Coronary artery (tissue), 2 donors: ENCODE measurements around the gene KIF21B.
A peak's percentile ranks its signal among the peaks of the same experiment; 100 is the strongest.

ENCODE experiments used
- DNase-seq: peaks from one replicate; pipeline ENCODE4 v3.0.0-alpha.2; 2017; ENCODE audit warnings: low spot score
- H3K27ac ChIP-seq, 2 donors: fragments of 200-600 bp; sonication (generic); one replicate each; pipeline ENCODE4 v1.5.1; 2016 to 2019
- H3K4me3 ChIP-seq: fragments of 200-600 bp; sonication (generic); 2 replicates; pipeline ENCODE4 v1.5.1; 2016; ENCODE audit warnings: mild to moderate bottlenecking, moderate library complexity
- TF ChIP-seq, protein P1 (sequence below): fragments of 200-600 bp; sonication (generic); IDR thresholded peaks from one replicate; pipeline ENCODE4 v1.5.1; 2019; ENCODE audit warnings: antibody characterized with exemption

The KIF21B gene

DNA sequence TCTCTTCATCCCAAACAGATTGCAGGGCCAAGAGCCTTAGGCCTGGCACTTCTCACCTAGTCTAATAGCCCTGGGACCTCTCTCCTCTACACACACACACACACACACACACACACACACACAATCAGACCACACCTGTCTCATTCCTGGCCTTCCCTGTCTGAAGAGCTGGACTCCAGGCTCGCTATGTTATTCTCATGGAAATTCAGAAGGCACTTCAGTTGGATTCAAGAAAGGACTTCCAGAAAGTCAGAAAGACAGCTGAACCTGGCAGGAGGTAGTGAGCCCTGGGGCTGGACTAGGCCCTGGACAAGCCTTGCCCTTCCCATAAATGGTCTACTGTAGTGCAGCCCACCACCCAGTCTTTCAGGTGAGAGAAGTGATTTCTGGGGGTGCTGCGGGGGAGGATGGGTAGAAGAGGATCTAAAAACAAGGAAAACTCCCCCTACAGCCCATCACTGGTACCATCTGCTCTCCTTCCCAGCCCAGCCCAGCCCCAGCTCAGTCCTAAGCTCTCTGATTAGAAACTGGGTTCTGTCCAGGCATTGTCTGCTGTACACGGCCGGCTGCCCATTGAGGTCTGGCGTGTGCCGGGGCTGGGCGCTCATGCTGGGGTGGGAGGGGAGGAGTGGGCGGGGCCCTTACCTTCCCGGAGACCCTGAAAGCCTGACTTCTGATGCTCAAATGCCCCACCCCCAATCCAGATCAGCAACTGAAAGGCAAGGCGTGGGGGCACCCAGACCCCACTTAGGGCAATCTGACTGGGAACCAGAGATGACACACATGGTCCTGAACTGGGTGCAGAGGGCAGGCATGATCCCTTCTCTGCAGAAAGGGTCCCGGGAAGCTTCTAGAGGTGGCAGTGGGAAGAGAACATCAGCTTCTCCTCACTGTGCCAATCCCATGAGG, 2.5 kb downstream of the KIF21B start:
- DNase-seq: no peak
- TF ChIP-seq, protein P1, sequence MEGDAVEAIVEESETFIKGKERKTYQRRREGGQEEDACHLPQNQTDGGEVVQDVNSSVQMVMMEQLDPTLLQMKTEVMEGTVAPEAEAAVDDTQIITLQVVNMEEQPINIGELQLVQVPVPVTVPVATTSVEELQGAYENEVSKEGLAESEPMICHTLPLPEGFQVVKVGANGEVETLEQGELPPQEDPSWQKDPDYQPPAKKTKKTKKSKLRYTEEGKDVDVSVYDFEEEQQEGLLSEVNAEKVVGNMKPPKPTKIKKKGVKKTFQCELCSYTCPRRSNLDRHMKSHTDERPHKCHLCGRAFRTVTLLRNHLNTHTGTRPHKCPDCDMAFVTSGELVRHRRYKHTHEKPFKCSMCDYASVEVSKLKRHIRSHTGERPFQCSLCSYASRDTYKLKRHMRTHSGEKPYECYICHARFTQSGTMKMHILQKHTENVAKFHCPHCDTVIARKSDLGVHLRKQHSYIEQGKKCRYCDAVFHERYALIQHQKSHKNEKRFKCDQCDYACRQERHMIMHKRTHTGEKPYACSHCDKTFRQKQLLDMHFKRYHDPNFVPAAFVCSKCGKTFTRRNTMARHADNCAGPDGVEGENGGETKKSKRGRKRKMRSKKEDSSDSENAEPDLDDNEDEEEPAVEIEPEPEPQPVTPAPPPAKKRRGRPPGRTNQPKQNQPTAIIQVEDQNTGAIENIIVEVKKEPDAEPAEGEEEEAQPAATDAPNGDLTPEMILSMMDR: no peak
- H3K4me3 ChIP-seq: no peak overlapping the region
- H3K27ac ChIP-seq: no peak overlapping the region

DNA sequence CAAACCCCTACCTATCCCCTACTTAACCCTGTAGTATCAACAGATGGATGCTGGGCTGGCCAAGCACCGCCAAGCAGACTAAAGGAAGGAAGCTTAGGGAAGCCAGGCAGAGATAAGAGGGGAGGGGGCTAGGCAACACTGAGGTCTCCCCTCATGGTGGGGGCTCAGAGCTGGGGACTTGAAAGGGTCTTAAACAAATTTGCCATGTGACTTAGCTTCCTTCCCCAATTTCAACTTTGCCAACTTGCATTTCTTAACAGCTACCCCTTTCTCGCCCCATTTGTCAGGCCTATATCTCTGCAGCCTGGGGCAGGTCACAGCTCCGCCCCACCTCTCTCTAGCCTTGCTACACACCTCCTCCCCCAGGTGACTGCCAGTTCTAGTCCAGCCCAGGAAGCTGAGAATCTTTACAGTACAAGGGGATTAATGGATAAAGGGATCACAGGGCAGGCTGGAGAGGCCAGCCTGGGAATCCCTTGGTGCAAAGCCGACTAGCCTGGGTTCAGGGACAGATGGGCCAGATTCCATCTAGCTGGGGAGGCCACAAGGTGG, 3.4 kb downstream of the KIF21B start:
- TF ChIP-seq, protein P1: no peak
- no peak for DNase-seq
- Histone ChIP-seq H3K4me3 (no peak overlapping the region), H3K27ac (peak overlapping the region in 1 of 2 donors; percentile 9)

DNA sequence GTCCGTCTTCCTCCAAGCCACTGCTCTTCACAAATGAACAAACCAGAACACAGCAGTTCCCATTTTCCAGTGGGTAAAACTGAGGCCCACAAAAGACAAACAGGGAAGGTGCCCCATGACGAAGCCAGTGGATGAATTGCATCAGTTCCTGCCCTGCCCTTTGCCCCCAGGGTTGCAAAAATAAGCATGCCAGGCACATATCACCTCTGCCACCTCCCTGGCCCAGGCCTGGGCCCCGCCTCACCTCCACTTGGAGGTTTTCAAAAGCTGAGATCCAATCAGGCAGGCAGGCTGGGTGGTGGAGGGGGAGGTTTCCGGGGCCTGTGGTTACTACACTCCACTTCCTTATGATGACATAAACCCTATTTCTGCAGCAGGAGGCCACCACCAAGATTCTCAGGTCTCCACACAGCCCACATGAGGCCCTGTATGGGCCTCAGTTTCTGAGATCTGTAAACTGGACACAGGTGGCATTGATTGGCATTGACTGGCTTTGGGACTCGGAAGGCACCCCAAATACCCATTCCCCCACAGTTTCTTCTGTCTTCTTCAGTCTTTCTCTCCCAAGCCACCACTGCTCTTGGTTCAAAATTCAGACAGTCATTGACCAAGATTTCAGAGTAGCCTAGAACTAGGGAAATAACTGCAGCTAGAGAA, 4.1 kb downstream of the KIF21B start:
- TF ChIP-seq, protein P1: no peak
- peak overlapping the region in 1 of 2 donors; percentile 9 for H3K27ac ChIP-seq
- no peak for DNase-seq
- no peak overlapping the region for H3K4me3 ChIP-seq

DNA sequence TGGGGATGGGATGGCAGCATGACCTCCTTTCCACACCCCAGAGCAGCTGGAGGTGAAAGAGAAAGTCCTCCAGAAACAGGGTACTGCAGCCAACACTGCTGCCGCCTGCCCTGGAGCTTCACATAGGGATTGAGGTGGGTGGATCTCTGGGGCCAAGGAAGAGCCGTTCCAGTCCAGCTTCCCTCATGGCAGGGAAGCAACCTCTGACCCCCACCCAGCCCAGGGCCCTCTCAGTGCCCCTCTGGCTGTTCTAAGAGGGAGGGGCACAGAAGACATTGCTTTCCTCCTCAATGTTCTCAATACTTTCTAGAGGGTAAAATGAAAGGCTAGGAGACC, 5.7 kb downstream of the KIF21B start:
- TF ChIP-seq, protein P1: no peak
- no peak overlapping the region for H3K4me3 ChIP-seq
- no peak overlapping the region for H3K27ac ChIP-seq
- DNase-seq: no peak

DNA sequence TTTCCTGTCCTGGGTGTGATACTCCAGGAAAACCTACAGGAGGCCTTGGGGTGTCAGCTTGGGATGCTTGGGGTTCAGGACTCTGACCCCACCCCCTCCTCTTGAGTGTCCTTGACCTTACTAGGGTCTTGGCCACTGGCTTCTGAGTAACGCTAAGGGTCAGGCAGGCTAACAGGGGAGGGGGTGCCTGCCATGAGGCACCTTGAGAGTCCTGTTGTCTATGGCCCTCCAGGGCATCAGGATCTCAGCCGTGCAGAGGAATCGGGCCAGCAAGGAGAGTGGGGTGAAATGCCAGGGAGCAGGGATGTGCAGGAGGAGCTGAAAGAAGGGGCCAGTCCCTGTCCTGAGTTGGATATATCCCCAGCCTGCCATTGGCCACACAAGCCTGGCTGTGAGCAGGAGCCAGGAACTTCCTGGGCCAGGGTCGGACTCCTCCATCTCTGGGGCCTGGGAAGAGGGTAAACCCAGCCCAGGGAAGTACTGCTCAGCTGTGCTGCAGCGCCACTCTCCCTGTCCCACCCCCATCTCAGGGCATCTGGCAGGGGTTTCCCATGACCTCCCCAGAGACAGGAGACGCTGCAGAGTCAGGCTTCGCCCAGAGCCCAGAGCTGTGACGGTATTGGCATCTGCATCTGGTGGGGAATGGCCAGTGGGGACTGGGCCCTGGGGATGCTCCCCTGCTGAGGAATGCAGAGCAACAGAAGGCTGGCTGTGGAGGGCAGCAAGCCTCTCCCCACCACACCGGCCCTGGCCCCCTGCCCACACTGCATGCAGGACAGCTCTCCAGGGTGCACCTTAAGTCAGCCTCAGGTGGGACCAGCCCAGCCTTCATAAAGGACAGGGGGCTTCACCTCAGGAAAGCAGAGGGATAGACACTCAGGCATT, 6.3 kb downstream of the KIF21B start:
- Histone ChIP-seq H3K27ac (no peak overlapping the region), H3K4me3 (no peak overlapping the region)
- DNase-seq: no peak
- TF ChIP-seq, protein P1: no peak

DNA sequence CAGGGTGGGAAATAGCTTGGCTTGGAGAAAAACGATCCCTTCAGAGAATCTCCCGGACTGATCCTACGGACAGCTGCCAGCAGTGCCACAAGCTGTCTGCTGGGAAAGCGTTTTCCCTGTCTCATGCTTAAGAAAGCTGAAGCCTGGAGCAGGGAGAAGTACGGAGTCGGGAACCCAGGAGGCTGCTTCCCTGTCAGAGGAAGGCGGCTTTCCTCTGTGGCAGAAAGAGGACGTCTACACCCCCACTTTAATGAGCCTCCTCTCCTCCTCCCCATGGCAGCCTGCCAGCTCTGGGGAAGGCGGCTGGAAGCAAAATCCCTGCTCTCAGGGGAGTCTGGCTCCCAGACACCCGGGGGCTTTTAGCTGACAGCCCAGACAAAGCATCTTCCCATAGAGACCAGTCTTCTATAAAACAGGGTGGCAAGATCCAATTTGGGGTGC, 7.3 kb downstream of the KIF21B start:
- TF ChIP-seq, protein P1: no peak
- Histone ChIP-seq H3K27ac (no peak overlapping the region), H3K4me3 (no peak overlapping the region)
- no peak for DNase-seq
